K562 (cell line): Measurements from ENCODE around the gene AKT2. TPM values are rescaled to one million over a fixed set of nuclear protein-coding genes. Genes with fewer than 3 reads are reported as not detected.

ENCODE experiments used
- CBFB ChIP-seq: sonication (generic); formaldehyde crosslinking; IDR thresholded peaks from 2 replicates; pipeline ENCODE4 v1.4.0; 2020; ENCODE audit warnings: mild to moderate bottlenecking, missing genetic modification reagents
- FOXO4 ChIP-seq: fragments of 450-650 bp; formaldehyde crosslinking; IDR thresholded peaks from 2 replicates; pipeline ENCODE4 v1.4.0; 2020; ENCODE audit warnings: mild to moderate bottlenecking, moderate library complexity
- GATA2 ChIP-seq: sonication (generic); formaldehyde crosslinking; IDR thresholded peaks from 2 replicates; pipeline ENCODE4 v1.4.0; 2020; ENCODE audit warnings: mild to moderate bottlenecking, missing genetic modification reagents
- HCFC1 ChIP-seq: IDR thresholded peaks from 2 replicates; pipeline ENCODE4 v1.6.1; 2012; ENCODE audit warnings: low read depth, low read length, improper control_type of control experiment
- NR0B1 ChIP-seq: fragments of 450-650 bp; IDR thresholded peaks from one replicate; pipeline ENCODE4 v1.6.1; 2018; ENCODE audit warnings: mild to moderate bottlenecking, moderate library complexity; ENCODE audit not compliant: partially characterized antibody
- RBM15 ChIP-seq: fragments of 200-400 bp; formaldehyde crosslinking; IDR thresholded peaks from 2 replicates; pipeline ENCODE4 v1.6.1; 2018; ENCODE audit warnings: mild to moderate bottlenecking, low read length, moderate library complexity; ENCODE audit not compliant: insufficient read depth
- SRSF3 ChIP-seq: fragments of 200-400 bp; formaldehyde crosslinking; IDR thresholded peaks from 2 replicates; pipeline ENCODE4 v1.6.1; 2016; ENCODE audit warnings: mild to moderate bottlenecking, low read length, moderate library complexity; ENCODE audit not compliant: insufficient read depth
- STAG1 ChIP-seq: sonication (generic); formaldehyde crosslinking; IDR thresholded peaks from 2 replicates; pipeline ENCODE4 v1.5.0; 2020; ENCODE audit warnings: missing genetic modification reagents, borderline replicate concordance
- TFE3 ChIP-seq: fragments of 450-650 bp; formaldehyde crosslinking; IDR thresholded peaks from 2 replicates; pipeline ENCODE4 v1.4.0; 2020; ENCODE audit warnings: mild to moderate bottlenecking, mixed read lengths
- ZC3H4 ChIP-seq: sonication (generic); formaldehyde crosslinking; IDR thresholded peaks from 2 replicates; pipeline ENCODE4 v1.9.0; 2021; ENCODE audit warnings: missing genetic modification reagents, borderline replicate concordance
- ZNF274 ChIP-seq: IDR thresholded peaks from 2 replicates; pipeline ENCODE4 v1.6.1; 2011; ENCODE audit warnings: low read depth, mild to moderate bottlenecking, low read length, moderate library complexity, borderline replicate concordance
- ZNF277 ChIP-seq: fragments of 250-450 bp; sonication (Bioruptor Pico); IDR thresholded peaks from 2 replicates; pipeline ENCODE4 v1.8.0; 2022; ENCODE audit warnings: inconsistent platforms, mild to moderate bottlenecking, moderate library complexity, borderline replicate concordance
- ZNF518B ChIP-seq: fragments of 250-450 bp; sonication (Bioruptor Pico); IDR thresholded peaks from 2 replicates; pipeline ENCODE4 v1.5.0; 2021; ENCODE audit warnings: mild to moderate bottlenecking, moderate library complexity
- ZNF76 ChIP-seq: fragments of 250-450 bp; sonication (Bioruptor Pico); IDR thresholded peaks from 2 replicates; pipeline ENCODE4 v1.4.0; 2020; ENCODE audit warnings: mild to moderate bottlenecking, moderate library complexity, borderline replicate concordance
- ZNF778 ChIP-seq: fragments of 450-650 bp; formaldehyde crosslinking; IDR thresholded peaks from 2 replicates; pipeline ENCODE4 v1.4.0; 2020; ENCODE audit warnings: mild to moderate bottlenecking, moderate library complexity
- ZNF780A ChIP-seq: fragments of 250-450 bp; sonication (Bioruptor Pico); IDR thresholded peaks from 2 replicates; pipeline ENCODE4 v1.5.0; 2021; ENCODE audit warnings: mild to moderate bottlenecking
- ZNF79 ChIP-seq: fragments of 250-450 bp; sonication (Bioruptor Pico); IDR thresholded peaks from 2 replicates; pipeline ENCODE4 v1.4.0; 2020; ENCODE audit warnings: low read depth, mild to moderate bottlenecking, moderate library complexity
- polyA plus RNA-seq, 8 experiments: library from polyadenylated mRNA; depleted of rRNA in 4 of 8; stranded (reverse) in 5 of 8; unstranded in 3 of 8; fragments of >200 nt; fragmentation: Nextera tagmentation in 2 of 8; fragmentation: Illumina TruSeq in 1 of 8; extraction: Ambion mirVana in 2 of 8; extraction: Trizol in 1 of 8; gene quantifications; 2 replicates each; pipeline versions ENCODE4 v1.2.1 to v1.2.3, GENCODE V29; 2011 to 2014; ENCODE audit warnings: inconsistent platforms in 1 of 8, missing spikeins in 1 of 8
- total RNA-seq, 7 experiments: library from RNA; depleted of rRNA in 6 of 7; stranded (reverse); fragments of >200 nt in 6 of 7; fragmentation: Illumina TruSeq in 2 of 7; extraction: Trizol in 2 of 7; gene quantifications; 2 replicates each; pipeline versions ENCODE4 v1.2.1 to v1.2.3, GENCODE V29; 2011 to 2021; ENCODE audit warnings: low replicate concordance in 1 of 7

Gene AKT2
- total and polyA plus RNA-seq, 9 of the 15 experiments (the other 6 are each of a cell fraction or from before 2014, with no cell fraction given) = 1.1 to 132 (median 67.7) TPM

GRCh38 chr19:40217934-40218890 lies 66.9 kb downstream of the AKT2 start, which contains the start of gene TTC9B (continued):
- TF ChIP-seq ZC3H4 (CRISPR knock-in tag) (no peak), SRSF3 (no peak), TFE3 (CRISPR knock-in tag) (no peak), ZNF274 (no peak), ZNF277 (CRISPR knock-in tag) (no peak), RBM15 (no peak), STAG1 (CRISPR knock-in tag) (peak; percentile 52; the same call in 1 of the 2 replicates), FOXO4 (CRISPR knock-in tag) (no peak), ZNF76 (CRISPR knock-in tag) (no peak), NR0B1 (no peak), ZNF780A (CRISPR knock-in tag) (no peak), ZNF518B (CRISPR knock-in tag) (no peak), ZNF778 (CRISPR knock-in tag) (no peak), ZNF79 (CRISPR knock-in tag) (no peak), HCFC1 (no peak), GATA2 (CRISPR knock-in tag) (no peak), CBFB (CRISPR knock-in tag) (no peak)
